H1 (cell line): ENCODE results near the gene RPL7L1. TPM values are rescaled to one million over a fixed set of nuclear protein-coding genes. Genes with fewer than 3 reads are reported as not detected.

Experiments used
- CTCF ChIA-PET: fragments of 300-600 bp; sonication (Branson Sonifier 250); formaldehyde crosslinking; loops from one replicate; lab custom pipeline; 2021; ENCODE audit not compliant: partially characterized antibody; lab: Charles Lee
- POLR2A ChIA-PET: fragments of 300-600 bp; sonication (Branson Sonifier 250); formaldehyde crosslinking; loops from one replicate; lab custom pipeline; 2021; ENCODE audit warnings: inconsistent platforms; ENCODE audit not compliant: partially characterized antibody; lab: Charles Lee
- DNase-seq, 2 experiments: peaks; one replicate each; pipeline versions ENCODE4 v3.0.0 to v3.0.0-alpha.2; 2010 to 2022; ENCODE audit warnings: low spot score in 2 of 2, low read depth in 1 of 2, mixed read lengths in 1 of 2
- FAIRE-seq: peaks from 2 replicates; lab custom pipeline; 2011; peaks lifted over from hg19 to GRCh38; lab: Jason Lieb, UNC
- H2AFZ ChIP-seq: 2 replicates; pipeline ENCODE4 v1.8.1; 2012; ENCODE audit warnings: low read length, inconsistent platforms
- H2AK5ac ChIP-seq: 2 replicates; pipeline ENCODE4 v1.6.1; 2013; ENCODE audit warnings: low read depth, low read length
- H2BK120ac ChIP-seq: replicated peaks from 2 replicates; pipeline ENCODE3; 2013; ENCODE audit warnings: low read depth, low read length, inconsistent platforms
- H2BK12ac ChIP-seq: 2 replicates; pipeline ENCODE4 v1.6.1; 2013; ENCODE audit warnings: low read depth, low read length
- H2BK15ac ChIP-seq: 2 replicates; pipeline ENCODE4 v1.6.1; 2013; ENCODE audit warnings: low read length
- H2BK20ac ChIP-seq: 2 replicates; pipeline ENCODE4 v1.6.1; 2013; ENCODE audit warnings: low read length
- H2BK5ac ChIP-seq: 2 replicates; pipeline ENCODE4 v1.6.1; 2013; ENCODE audit warnings: low read depth, low read length
- H3K14ac ChIP-seq: 2 replicates; pipeline ENCODE4 v1.6.1; 2013; ENCODE audit warnings: inconsistent platforms; ENCODE audit not compliant: insufficient read length
- H3K18ac ChIP-seq: 2 replicates; pipeline ENCODE4 v1.6.1; 2013; ENCODE audit warnings: low read length; ENCODE audit errors: extremely low read depth
- H3K23ac ChIP-seq: 2 replicates; pipeline ENCODE4 v1.6.1; 2013; ENCODE audit warnings: inconsistent platforms; ENCODE audit not compliant: insufficient read length
- H3K23me2 ChIP-seq: 2 replicates; pipeline ENCODE4 v1.6.1; 2013; ENCODE audit warnings: low read depth, low read length
- H3K27ac ChIP-seq: 2 replicates; pipeline ENCODE4 v1.6.1; 2011; ENCODE audit warnings: low read depth, low read length, inconsistent platforms
- H3K27me3 ChIP-seq, 4 experiments: replicated peaks in 1 of 4; 1 replicate in 1 of 4; 2 replicates in 3 of 4; pipeline versions ENCODE4 v1.6.1 to v1.8.1; 2011 to 2013; ENCODE audit warnings: low read length in 3 of 4, mild to moderate bottlenecking in 3 of 4, inconsistent platforms in 2 of 4, mixed read lengths in 2 of 4, moderate library complexity in 1 of 4; ENCODE audit not compliant: control insufficient read depth in 3 of 4, insufficient read depth in 3 of 4; ENCODE audit errors: extremely low read depth in 1 of 4
- H3K36me3 ChIP-seq, 4 experiments: 2 replicates each; pipeline versions ENCODE4 v1.6.1 to v1.8.1; 2011 to 2013; ENCODE audit warnings: mild to moderate bottlenecking in 4 of 4, low read length in 3 of 4, moderate library complexity in 2 of 4, control low read depth in 1 of 4, inconsistent platforms in 1 of 4; ENCODE audit not compliant: insufficient read depth in 4 of 4, control insufficient read depth in 2 of 4
- H3K4ac ChIP-seq: replicated peaks from 2 replicates; pipeline ENCODE3; 2013; ENCODE audit warnings: low read length, low read depth, mixed read lengths, inconsistent platforms; ENCODE audit not compliant: insufficient read length
- H3K4me1 ChIP-seq, 4 experiments: replicated peaks in 1 of 4; 1 replicate in 1 of 4; 2 replicates in 3 of 4; pipeline versions ENCODE4 v1.6.1 to v1.8.1; 2011 to 2013; ENCODE audit warnings: low read length in 3 of 4, inconsistent platforms in 2 of 4, mixed read lengths in 1 of 4; ENCODE audit not compliant: insufficient read depth in 4 of 4, control insufficient read depth in 3 of 4
- H3K4me2 ChIP-seq, 2 experiments: 2 replicates each; pipeline versions ENCODE4 v1.6.1 to v1.8.1; 2011 to 2013; ENCODE audit warnings: low read depth in 2 of 2, low read length in 2 of 2, control low read depth in 1 of 2, inconsistent platforms in 1 of 2, mild to moderate bottlenecking in 1 of 2; ENCODE audit not compliant: insufficient read depth in 1 of 2
- H3K4me3 ChIP-seq, 4 experiments: fragments of 200-600, 300-600 bp in 1 of 4; sonication (generic), shearing (Covaris generic), sonication (Bioruptor Twin) in 1 of 4; 2 replicates each; pipeline versions ENCODE4 v1.5.1 to v1.8.1; 2011 to 2016; ENCODE audit warnings: low read length in 4 of 4, low read depth in 3 of 4, control low read depth in 2 of 4, inconsistent platforms in 2 of 4, mild to moderate bottlenecking in 2 of 4, mixed read lengths in 1 of 4, moderate library complexity in 1 of 4; ENCODE audit not compliant: insufficient read depth in 2 of 4; ENCODE audit errors: extremely low read depth in 1 of 4
- H3K56ac ChIP-seq: replicated peaks from 2 replicates; pipeline ENCODE3; 2013; ENCODE audit warnings: low read depth, mild to moderate bottlenecking, mixed read lengths, low read length, inconsistent platforms; ENCODE audit not compliant: insufficient read length
- H3K79me1 ChIP-seq: 2 replicates; pipeline ENCODE4 v1.6.1; 2013; ENCODE audit warnings: low read depth, low read length, control low read depth
- H3K79me2 ChIP-seq, 2 experiments: 2 replicates each; pipeline versions ENCODE4 v1.6.1 to v1.8.1; 2012 to 2013; ENCODE audit warnings: low read length in 2 of 2, mild to moderate bottlenecking in 2 of 2, inconsistent platforms in 1 of 2; ENCODE audit not compliant: insufficient read depth in 2 of 2, control insufficient read depth in 1 of 2
- H3K9ac ChIP-seq, 4 experiments: replicated peaks in 1 of 4; 1 replicate in 1 of 4; 2 replicates in 3 of 4; pipeline versions ENCODE4 v1.6.1 to v1.8.1; 2011 to 2013; ENCODE audit warnings: low read depth in 3 of 4, low read length in 3 of 4, control low read depth in 2 of 4, mild to moderate bottlenecking in 2 of 4, moderate library complexity in 2 of 4, inconsistent platforms in 1 of 4; ENCODE audit errors: extremely low read depth in 1 of 4
- H3K9me3 ChIP-seq, 2 experiments: 2 replicates each; pipeline versions ENCODE4 v1.6.1 to v1.8.1; 2012 to 2013; ENCODE audit warnings: mild to moderate bottlenecking in 2 of 2, moderate library complexity in 2 of 2, control low read depth in 1 of 2, inconsistent platforms in 1 of 2, low read depth in 1 of 2, low read length in 1 of 2, mixed read lengths in 1 of 2; ENCODE audit not compliant: insufficient read depth in 2 of 2
- H4K20me1 ChIP-seq, 2 experiments: replicated peaks in 1 of 2; 2 replicates each; pipeline versions ENCODE3 to v1.8.1; 2011 to 2013; ENCODE audit warnings: inconsistent platforms in 2 of 2, low read length in 2 of 2, mild to moderate bottlenecking in 1 of 2; ENCODE audit not compliant: insufficient read depth in 2 of 2, control insufficient read depth in 1 of 2
- H4K5ac ChIP-seq: 2 replicates; pipeline ENCODE4 v1.6.1; 2013; ENCODE audit warnings: low read length, low read depth, mixed read lengths, inconsistent platforms; ENCODE audit not compliant: insufficient read length
- H4K8ac ChIP-seq: 2 replicates; pipeline ENCODE4 v1.8.0; 2013; ENCODE audit warnings: mild to moderate bottlenecking, moderate library complexity, low read length, inconsistent platforms; ENCODE audit not compliant: insufficient read depth; ENCODE audit errors: extremely low read depth
- H4K91ac ChIP-seq: replicated peaks from 2 replicates; pipeline ENCODE3; 2013; ENCODE audit warnings: low read length, mixed read lengths, inconsistent platforms; ENCODE audit not compliant: insufficient read length
- ASH2L ChIP-seq: fragments of 200-600, 300-600 bp; sonication (generic); IDR thresholded peaks from one replicate; pipeline ENCODE4 v1.7.1; 2017; ENCODE audit warnings: low read length
- BACH1 ChIP-seq: IDR thresholded peaks from 2 replicates; pipeline ENCODE4 v1.6.1; 2012; ENCODE audit warnings: low read length, improper control_type of control experiment
- CBX8 ChIP-seq: fragments of 300-800, 300-1000 bp; sonication (generic); IDR thresholded peaks from 2 replicates; pipeline ENCODE4 v1.7.1; 2016; ENCODE audit warnings: low read depth, low read length, borderline replicate concordance
- GABPA ChIP-seq: IDR thresholded peaks from 2 replicates; pipeline ENCODE4 v1.6.1; 2011; ENCODE audit warnings: mild to moderate bottlenecking, low read length, moderate library complexity, borderline replicate concordance; ENCODE audit not compliant: insufficient read depth
- MAFK ChIP-seq: IDR thresholded peaks from 2 replicates; pipeline ENCODE4 v1.6.1; 2012; ENCODE audit warnings: low read depth, mild to moderate bottlenecking, improper control_type of control experiment, low read length
- POU5F1 ChIP-seq: IDR thresholded peaks from 2 replicates; pipeline ENCODE4 v1.6.1; 2011; ENCODE audit warnings: low read depth, mild to moderate bottlenecking, low read length, moderate library complexity
- SUZ12 ChIP-seq: fragments of 200-600 bp; sonication (generic); IDR thresholded peaks from 2 replicates; pipeline ENCODE4 v1.6.1; 2012; ENCODE audit warnings: mild to moderate bottlenecking, inconsistent platforms, low read length, moderate library complexity, mixed read lengths
- WGBS, 2 experiments: shearing (Covaris generic) in 1 of 2; methylation state at CpG; one replicate each; pipeline versions ENCODE4 v1.1.6 to v1.1.7; 2013 to 2015; ENCODE audit warnings: low lambda C conversion rate in 2 of 2, mixed read lengths in 2 of 2, inconsistent platforms in 1 of 2, low coverage in 1 of 2, missing lambda C conversion rate in 1 of 2; ENCODE audit not compliant: insufficient replicate concordance in 2 of 2, insufficient coverage in 1 of 2, insufficient read length in 1 of 2; ENCODE audit errors: extremely low coverage in 1 of 2, missing lambda C conversion rate in 1 of 2; 5-methylcytosine and 5-hydroxymethylcytosine counted together
- polyA plus RNA-seq, 7 experiments: library from polyadenylated mRNA; depleted of rRNA in 3 of 7; stranded (reverse) in 5 of 7; unstranded in 2 of 7; fragments of >200 nt in 5 of 7; fragments of 200-250 nt in 2 of 7; gene quantifications; 1 replicate in 5 of 7; 2 replicates in 1 of 7; 4 replicates in 1 of 7; pipeline versions ENCODE4 v1.2.1 to v1.2.3, GENCODE V29; 2011 to 2013; ENCODE audit warnings: missing spikeins in 2 of 7, mixed read lengths in 2 of 7
- total RNA-seq: library from RNA; stranded (reverse); fragmentation: NEBNext Ultra II Directional; extraction: Animal tissue kit (Norgen Biotek cat#: 25700); gene quantifications from 2 replicates; pipeline ENCODE4 v1.2.1, GENCODE V29; 2021
- TF ChIP-seq, protein P1 (sequence below), 3 experiments: IDR thresholded peaks; 1 replicate in 2 of 3; 2 replicates in 1 of 3; pipeline versions ENCODE4 v1.5.1 to v1.6.1; 2011; ENCODE audit warnings: low read length in 3 of 3, mild to moderate bottlenecking in 3 of 3, inconsistent platforms in 2 of 3, low read depth in 1 of 3, moderate library complexity in 1 of 3; ENCODE audit not compliant: insufficient read depth in 1 of 3; ENCODE audit errors: control extremely low read depth in 1 of 3

RPL7L1 gene
- total and polyA plus RNA-seq, 2 of the 8 experiments (the other 6 are each of a cell fraction or from before 2014, with no cell fraction given): 31.0 to 117 TPM

DNA sequence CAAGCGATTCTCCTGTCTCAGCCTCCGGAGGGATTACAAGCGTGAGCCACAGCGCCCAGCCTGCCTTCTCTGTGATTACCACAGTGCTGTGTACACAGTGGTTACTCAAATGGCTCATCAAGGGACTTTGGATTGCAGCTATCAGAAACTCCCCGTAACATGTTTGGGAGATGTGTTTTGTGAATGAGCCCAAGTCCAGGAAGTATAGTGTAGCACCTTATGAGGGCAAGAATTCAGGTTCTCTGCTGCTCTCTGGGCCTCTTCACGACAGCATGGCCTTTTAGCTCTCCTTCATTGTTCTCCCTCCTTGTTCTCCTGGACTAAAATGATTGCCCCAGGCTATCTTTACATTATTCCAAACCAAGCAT, 34.1 kb upstream of the RPL7L1 start:
- Histone ChIP-seq H4K20me1 (no peaks in the 10 kb centered on the region), H3K9me3 (no peaks in the 10 kb centered on the region; a peak in 1 of 4 replicates), H4K91ac (no peak overlapping the region), H2AFZ (no peak overlapping the region), H3K4me2 (no peak overlapping the region), H3K23me2 (no peaks in the 10 kb centered on the region), H3K36me3 (peaks cover 0 to 3% (median 0%) of the 10 kb centered on the region in 4 experiments; a peak in 1 of 8 replicates), H2AK5ac (no peak overlapping the region), H3K4me3 (no peak overlapping the region), H3K4me1 (no peaks in the 10 kb centered on the region), H3K14ac (no peak overlapping the region), H3K4ac (no peak overlapping the region), H2BK20ac (no peak overlapping the region), H2BK120ac (no peak overlapping the region), H3K27me3 (no peaks in the 10 kb centered on the region), H3K23ac (no peak overlapping the region), H3K56ac (no peak overlapping the region), H2BK12ac (no peak overlapping the region), H2BK5ac (no peak overlapping the region), H3K79me1 (no peaks in the 10 kb centered on the region; the same call in 1 of the 2 replicates), H3K79me2 (no peaks in the 10 kb centered on the region), H4K8ac (no peak overlapping the region), H3K27ac (no peak overlapping the region), H2BK15ac (no peak overlapping the region), H3K9ac (no peak overlapping the region), H4K5ac (no peak overlapping the region), H3K18ac (no peak overlapping the region)
- DNase-seq (no peak), FAIRE-seq (no peak)
- 95% methylated on average over 6 of the region's 6 CpGs; no CpG with 5 or more reads in 1 of the 2 experiments for WGBS, 2 experiments
- ChIA-PET CTCF (interaction anchor here (0.5 to 2.1 kb wide), 3 partner anchors 10 to 72 kb away, joined by 3 to 7 read pairs (median 5); no protein-coding TSS in a partner anchor), POLR2A (interaction anchor here (1.3 kb wide), 1 partner anchor 35 kb away, joined by 3 read pairs; no protein-coding TSS in a partner anchor)
- no peak for TF ChIP-seq SUZ12
- TF ChIP-seq BACH1: no peak
- TF ChIP-seq POU5F1: no peak
- TF ChIP-seq CBX8: no peak
- no peak for TF ChIP-seq GABPA
- no peak for TF ChIP-seq MAFK
- TF ChIP-seq, protein P1, sequence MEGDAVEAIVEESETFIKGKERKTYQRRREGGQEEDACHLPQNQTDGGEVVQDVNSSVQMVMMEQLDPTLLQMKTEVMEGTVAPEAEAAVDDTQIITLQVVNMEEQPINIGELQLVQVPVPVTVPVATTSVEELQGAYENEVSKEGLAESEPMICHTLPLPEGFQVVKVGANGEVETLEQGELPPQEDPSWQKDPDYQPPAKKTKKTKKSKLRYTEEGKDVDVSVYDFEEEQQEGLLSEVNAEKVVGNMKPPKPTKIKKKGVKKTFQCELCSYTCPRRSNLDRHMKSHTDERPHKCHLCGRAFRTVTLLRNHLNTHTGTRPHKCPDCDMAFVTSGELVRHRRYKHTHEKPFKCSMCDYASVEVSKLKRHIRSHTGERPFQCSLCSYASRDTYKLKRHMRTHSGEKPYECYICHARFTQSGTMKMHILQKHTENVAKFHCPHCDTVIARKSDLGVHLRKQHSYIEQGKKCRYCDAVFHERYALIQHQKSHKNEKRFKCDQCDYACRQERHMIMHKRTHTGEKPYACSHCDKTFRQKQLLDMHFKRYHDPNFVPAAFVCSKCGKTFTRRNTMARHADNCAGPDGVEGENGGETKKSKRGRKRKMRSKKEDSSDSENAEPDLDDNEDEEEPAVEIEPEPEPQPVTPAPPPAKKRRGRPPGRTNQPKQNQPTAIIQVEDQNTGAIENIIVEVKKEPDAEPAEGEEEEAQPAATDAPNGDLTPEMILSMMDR (IDR thresholded peaks at IDR 0.05; ENCODE audit: control extremely low read depth in 1 of 3, insufficient read depth in 1 of 3, low read depth in 1 of 3, low read length in 3 of 3): no peak
- TF ChIP-seq ASH2L: no peak
